ENCODE data around the gene GRB2. TPM values are rescaled to one million over a fixed set of nuclear protein-coding genes. Genes with fewer than 3 reads are reported as not detected.

Gene GRB2
- total and polyA plus RNA-seq, 2 experiments from 2014 or later: 89.0 to 112 TPM

DNA sequence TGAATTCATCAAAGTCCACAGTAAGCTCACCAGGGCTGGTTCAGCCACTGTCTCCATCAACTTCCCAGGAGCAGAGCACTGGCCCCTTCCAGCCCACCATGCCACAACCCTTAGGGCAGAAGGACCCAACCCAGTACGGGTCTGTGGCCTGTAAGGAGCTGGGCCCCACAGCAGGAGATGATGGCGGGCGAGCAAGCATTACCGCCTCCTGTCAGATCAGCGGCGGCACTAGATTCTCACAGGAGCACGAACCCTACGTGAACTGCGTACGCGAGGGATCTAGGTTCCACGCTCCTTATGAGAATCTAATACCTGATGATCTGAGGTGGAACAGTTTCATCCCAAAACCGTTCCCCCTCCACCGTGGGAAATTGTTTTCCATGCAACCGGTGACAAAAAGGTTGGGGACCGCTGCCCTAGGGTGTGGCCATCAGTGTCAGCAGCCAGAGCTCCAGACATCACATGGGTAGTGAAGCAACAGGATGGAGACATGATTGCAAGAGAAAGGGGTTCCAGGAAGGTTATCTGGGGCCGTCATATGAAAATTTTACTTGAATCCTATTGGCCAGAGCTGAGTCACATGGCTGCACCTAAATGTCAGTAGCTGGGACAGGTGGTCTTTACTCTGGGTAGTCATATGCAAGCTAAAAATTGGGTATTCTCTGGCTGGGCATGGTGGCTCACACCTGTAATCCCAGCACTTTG, 103.8 kb downstream of the GRB2 start:
- Histone ChIP-seq H3K4me2 (no peak overlapping the region), H3K4me3 (no peak overlapping the region), H3K9me2 (ENCODE audit: insufficient read depth) (no peaks in the 10 kb centered on the region), H2AFZ (no peak overlapping the region), H3K27me3 (ENCODE audit: insufficient read depth) (no peaks in the 10 kb centered on the region), H3K79me2 (replicated peaks; ENCODE audit: insufficient read depth) (no peaks in the 10 kb centered on the region), H3K27ac (ENCODE audit: low read depth) (no peak overlapping the region), H4K20me1 (replicated peaks; ENCODE audit: insufficient read depth) (no peaks in the 10 kb centered on the region), H3K36me3 (ENCODE audit: insufficient read depth) (no peaks in the 10 kb centered on the region), H3K4me1 (ENCODE audit: insufficient read depth) (no peaks in the 10 kb centered on the region), H3F3A (replicated peaks; ENCODE audit: low read depth) (no peaks in the 10 kb centered on the region)
- no peak for ATAC-seq
- TF ChIP-seq, protein P1, sequence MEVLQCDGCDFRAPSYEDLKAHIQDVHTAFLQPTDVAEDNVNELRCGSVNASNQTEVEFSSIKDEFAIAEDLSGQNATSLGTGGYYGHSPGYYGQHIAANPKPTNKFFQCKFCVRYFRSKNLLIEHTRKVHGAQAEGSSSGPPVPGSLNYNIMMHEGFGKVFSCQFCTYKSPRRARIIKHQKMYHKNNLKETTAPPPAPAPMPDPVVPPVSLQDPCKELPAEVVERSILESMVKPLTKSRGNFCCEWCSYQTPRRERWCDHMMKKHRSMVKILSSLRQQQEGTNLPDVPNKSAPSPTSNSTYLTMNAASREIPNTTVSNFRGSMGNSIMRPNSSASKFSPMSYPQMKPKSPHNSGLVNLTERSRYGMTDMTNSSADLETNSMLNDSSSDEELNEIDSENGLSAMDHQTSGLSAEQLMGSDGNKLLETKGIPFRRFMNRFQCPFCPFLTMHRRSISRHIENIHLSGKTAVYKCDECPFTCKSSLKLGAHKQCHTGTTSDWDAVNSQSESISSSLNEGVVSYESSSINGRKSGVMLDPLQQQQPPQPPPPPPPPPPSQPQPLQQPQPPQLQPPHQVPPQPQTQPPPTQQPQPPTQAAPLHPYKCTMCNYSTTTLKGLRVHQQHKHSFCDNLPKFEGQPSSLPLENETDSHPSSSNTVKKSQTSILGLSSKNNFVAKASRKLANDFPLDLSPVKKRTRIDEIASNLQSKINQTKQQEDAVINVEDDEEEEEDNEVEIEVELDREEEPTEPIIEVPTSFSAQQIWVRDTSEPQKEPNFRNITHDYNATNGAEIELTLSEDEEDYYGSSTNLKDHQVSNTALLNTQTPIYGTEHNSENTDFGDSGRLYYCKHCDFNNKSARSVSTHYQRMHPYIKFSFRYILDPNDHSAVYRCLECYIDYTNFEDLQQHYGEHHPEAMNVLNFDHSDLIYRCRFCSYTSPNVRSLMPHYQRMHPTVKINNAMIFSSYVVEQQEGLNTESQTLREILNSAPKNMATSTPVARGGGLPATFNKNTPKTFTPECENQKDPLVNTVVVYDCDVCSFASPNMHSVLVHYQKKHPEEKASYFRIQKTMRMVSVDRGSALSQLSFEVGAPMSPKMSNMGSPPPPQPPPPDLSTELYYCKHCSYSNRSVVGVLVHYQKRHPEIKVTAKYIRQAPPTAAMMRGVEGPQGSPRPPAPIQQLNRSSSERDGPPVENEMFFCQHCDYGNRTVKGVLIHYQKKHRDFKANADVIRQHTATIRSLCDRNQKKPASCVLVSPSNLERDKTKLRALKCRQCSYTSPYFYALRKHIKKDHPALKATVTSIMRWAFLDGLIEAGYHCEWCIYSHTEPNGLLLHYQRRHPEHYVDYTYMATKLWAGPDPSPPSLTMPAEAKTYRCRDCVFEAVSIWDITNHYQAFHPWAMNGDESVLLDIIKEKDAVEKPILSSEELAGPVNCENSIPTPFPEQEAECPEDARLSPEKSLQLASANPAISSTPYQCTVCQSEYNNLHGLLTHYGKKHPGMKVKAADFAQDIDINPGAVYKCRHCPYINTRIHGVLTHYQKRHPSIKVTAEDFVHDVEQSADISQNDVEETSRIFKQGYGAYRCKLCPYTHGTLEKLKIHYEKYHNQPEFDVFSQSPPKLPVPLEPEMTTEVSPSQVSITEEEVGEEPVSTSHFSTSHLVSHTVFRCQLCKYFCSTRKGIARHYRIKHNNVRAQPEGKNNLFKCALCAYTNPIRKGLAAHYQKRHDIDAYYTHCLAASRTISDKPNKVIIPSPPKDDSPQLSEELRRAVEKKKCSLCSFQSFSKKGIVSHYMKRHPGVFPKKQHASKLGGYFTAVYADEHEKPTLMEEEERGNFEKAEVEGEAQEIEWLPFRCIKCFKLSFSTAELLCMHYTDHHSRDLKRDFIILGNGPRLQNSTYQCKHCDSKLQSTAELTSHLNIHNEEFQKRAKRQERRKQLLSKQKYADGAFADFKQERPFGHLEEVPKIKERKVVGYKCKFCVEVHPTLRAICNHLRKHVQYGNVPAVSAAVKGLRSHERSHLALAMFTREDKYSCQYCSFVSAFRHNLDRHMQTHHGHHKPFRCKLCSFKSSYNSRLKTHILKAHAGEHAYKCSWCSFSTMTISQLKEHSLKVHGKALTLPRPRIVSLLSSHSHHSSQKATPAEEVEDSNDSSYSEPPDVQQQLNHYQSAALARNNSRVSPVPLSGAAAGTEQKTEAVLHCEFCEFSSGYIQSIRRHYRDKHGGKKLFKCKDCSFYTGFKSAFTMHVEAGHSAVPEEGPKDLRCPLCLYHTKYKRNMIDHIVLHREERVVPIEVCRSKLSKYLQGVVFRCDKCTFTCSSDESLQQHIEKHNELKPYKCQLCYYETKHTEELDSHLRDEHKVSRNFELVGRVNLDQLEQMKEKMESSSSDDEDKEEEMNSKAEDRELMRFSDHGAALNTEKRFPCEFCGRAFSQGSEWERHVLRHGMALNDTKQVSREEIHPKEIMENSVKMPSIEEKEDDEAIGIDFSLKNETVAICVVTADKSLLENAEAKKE (CRISPR knock-in tag; IDR thresholded peaks at IDR 0.05): no peak
- TF ChIP-seq, protein P2, sequence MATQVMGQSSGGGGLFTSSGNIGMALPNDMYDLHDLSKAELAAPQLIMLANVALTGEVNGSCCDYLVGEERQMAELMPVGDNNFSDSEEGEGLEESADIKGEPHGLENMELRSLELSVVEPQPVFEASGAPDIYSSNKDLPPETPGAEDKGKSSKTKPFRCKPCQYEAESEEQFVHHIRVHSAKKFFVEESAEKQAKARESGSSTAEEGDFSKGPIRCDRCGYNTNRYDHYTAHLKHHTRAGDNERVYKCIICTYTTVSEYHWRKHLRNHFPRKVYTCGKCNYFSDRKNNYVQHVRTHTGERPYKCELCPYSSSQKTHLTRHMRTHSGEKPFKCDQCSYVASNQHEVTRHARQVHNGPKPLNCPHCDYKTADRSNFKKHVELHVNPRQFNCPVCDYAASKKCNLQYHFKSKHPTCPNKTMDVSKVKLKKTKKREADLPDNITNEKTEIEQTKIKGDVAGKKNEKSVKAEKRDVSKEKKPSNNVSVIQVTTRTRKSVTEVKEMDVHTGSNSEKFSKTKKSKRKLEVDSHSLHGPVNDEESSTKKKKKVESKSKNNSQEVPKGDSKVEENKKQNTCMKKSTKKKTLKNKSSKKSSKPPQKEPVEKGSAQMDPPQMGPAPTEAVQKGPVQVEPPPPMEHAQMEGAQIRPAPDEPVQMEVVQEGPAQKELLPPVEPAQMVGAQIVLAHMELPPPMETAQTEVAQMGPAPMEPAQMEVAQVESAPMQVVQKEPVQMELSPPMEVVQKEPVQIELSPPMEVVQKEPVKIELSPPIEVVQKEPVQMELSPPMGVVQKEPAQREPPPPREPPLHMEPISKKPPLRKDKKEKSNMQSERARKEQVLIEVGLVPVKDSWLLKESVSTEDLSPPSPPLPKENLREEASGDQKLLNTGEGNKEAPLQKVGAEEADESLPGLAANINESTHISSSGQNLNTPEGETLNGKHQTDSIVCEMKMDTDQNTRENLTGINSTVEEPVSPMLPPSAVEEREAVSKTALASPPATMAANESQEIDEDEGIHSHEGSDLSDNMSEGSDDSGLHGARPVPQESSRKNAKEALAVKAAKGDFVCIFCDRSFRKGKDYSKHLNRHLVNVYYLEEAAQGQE (IDR thresholded peaks at IDR 0.05; ENCODE audit: unreplicated experiment): no peak
- TF ChIP-seq CREB1 (CRISPR knock-in tag; IDR thresholded peaks at IDR 0.05; ENCODE audit: low read depth) (no peak), JUNB (IDR thresholded peaks at IDR 0.05; ENCODE audit: unreplicated experiment) (no peak), ZNF331 (CRISPR knock-in tag; IDR thresholded peaks at IDR 0.05; ENCODE audit: low read depth) (no peak), EZH2phosphoT487 (IDR thresholded peaks at IDR 0.05; ENCODE audit: unreplicated experiment) (no peak), EZH2 (IDR thresholded peaks at IDR 0.05; ENCODE audit: low read depth, unreplicated experiment) (no peak), ZNF114 (CRISPR knock-in tag; IDR thresholded peaks at IDR 0.05) (no peak), POLR2AphosphoS5 (IDR thresholded peaks at IDR 0.05; ENCODE audit: low read depth) (no peak), STAT1 (IDR thresholded peaks at IDR 0.05; ENCODE audit: unreplicated experiment) (no peak), NANOG (IDR thresholded peaks at IDR 0.05; ENCODE audit: borderline replicate concordance) (no peak)
- TF ChIP-seq, protein P3, sequence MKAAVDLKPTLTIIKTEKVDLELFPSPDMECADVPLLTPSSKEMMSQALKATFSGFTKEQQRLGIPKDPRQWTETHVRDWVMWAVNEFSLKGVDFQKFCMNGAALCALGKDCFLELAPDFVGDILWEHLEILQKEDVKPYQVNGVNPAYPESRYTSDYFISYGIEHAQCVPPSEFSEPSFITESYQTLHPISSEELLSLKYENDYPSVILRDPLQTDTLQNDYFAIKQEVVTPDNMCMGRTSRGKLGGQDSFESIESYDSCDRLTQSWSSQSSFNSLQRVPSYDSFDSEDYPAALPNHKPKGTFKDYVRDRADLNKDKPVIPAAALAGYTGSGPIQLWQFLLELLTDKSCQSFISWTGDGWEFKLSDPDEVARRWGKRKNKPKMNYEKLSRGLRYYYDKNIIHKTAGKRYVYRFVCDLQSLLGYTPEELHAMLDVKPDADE (IDR thresholded peaks at IDR 0.05): no peak
- TF ChIP-seq, protein P4, sequence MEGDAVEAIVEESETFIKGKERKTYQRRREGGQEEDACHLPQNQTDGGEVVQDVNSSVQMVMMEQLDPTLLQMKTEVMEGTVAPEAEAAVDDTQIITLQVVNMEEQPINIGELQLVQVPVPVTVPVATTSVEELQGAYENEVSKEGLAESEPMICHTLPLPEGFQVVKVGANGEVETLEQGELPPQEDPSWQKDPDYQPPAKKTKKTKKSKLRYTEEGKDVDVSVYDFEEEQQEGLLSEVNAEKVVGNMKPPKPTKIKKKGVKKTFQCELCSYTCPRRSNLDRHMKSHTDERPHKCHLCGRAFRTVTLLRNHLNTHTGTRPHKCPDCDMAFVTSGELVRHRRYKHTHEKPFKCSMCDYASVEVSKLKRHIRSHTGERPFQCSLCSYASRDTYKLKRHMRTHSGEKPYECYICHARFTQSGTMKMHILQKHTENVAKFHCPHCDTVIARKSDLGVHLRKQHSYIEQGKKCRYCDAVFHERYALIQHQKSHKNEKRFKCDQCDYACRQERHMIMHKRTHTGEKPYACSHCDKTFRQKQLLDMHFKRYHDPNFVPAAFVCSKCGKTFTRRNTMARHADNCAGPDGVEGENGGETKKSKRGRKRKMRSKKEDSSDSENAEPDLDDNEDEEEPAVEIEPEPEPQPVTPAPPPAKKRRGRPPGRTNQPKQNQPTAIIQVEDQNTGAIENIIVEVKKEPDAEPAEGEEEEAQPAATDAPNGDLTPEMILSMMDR (conservative IDR thresholded peaks at IDR 0.05; ENCODE audit: low read depth in 2 of 2): no peak
- Mint-ChIP-seq H3K4me3 (no peak overlapping the region), H3K27me3 (ENCODE audit: insufficient read depth, low read depth, poor library complexity) (no peaks in the 10 kb centered on the region), H3K36me3 (ENCODE audit: low read depth) (no peaks in the 10 kb centered on the region), H3K9me3 (no peaks in the 10 kb centered on the region), H3K4me1 (no peaks in the 10 kb centered on the region), H3K27ac (no peak overlapping the region)
- DNase-seq (ENCODE audit: low spot score): no peak

All from GM23338 (cell line).